Fibroblast of lung (primary cell): ENCODE results near the gene ATXN7L1.

ENCODE experiments used
- EZH2 ChIP-seq: IDR thresholded peaks from 2 replicates; pipeline ENCODE4 v1.5.1; 2012; ENCODE audit warnings: low read length, control low read depth, mild to moderate bottlenecking; ENCODE audit errors: missing control alignments
- TF ChIP-seq, protein P1 (sequence below), 2 donors: IDR thresholded peaks in 1 of 2; conservative IDR thresholded peaks in 1 of 2; 1 replicate in 1 of 2; 2 replicates in 1 of 2; pipeline ENCODE4 v1.5.1; 2011 to 2012; ENCODE audit warnings: low read length in 2 of 2, control low read depth in 1 of 2, inconsistent platforms in 1 of 2, low read depth in 1 of 2, mild to moderate bottlenecking in 1 of 2

DNA sequence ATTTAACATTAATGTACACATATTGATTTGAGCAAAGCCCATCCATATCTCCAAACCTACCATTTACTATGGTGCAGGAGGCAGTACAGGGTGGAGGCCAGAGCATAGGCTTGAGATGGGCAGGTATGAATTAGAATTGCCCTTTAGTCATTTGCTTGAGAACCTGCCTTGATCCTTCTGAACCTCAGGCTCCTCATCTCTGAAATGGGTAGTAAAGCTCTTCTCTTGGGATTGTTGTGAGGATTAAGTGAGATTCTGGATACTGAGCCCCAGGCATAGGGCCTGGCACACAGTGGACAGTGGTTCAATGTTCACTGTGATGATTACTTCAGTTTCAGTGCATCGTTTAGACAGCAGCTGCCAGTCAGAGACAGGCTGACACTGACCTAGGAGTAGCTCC, 5.0 kb upstream of the ATXN7L1 start:
- TF ChIP-seq, protein P1, sequence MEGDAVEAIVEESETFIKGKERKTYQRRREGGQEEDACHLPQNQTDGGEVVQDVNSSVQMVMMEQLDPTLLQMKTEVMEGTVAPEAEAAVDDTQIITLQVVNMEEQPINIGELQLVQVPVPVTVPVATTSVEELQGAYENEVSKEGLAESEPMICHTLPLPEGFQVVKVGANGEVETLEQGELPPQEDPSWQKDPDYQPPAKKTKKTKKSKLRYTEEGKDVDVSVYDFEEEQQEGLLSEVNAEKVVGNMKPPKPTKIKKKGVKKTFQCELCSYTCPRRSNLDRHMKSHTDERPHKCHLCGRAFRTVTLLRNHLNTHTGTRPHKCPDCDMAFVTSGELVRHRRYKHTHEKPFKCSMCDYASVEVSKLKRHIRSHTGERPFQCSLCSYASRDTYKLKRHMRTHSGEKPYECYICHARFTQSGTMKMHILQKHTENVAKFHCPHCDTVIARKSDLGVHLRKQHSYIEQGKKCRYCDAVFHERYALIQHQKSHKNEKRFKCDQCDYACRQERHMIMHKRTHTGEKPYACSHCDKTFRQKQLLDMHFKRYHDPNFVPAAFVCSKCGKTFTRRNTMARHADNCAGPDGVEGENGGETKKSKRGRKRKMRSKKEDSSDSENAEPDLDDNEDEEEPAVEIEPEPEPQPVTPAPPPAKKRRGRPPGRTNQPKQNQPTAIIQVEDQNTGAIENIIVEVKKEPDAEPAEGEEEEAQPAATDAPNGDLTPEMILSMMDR (conservative IDR thresholded peaks at IDR 0.05 in 1 of 2, IDR thresholded peaks at IDR 0.05 in 1 of 2; ENCODE audit: low read depth in 1 of 2, low read length in 2 of 2): no peak
- no peak for TF ChIP-seq EZH2
